GM19239 (cell line): ENCODE data around the gene CFAP410.
"Not testable (repeated sequence)": the region's sequence is repeated elsewhere in the genome, so short reads cannot be mapped to it uniquely, and the experiment has no call there.

Experiments used
- DNase-seq: peaks from one replicate; pipeline ENCODE4 v3.0.0; 2011; ENCODE audit warnings: low spot score; ENCODE audit not compliant: insufficient read length
- FAIRE-seq: peaks from 2 replicates; lab custom pipeline; 2011; peaks lifted over from hg19 to GRCh38; lab: Jason Lieb, UNC

Gene CFAP410

DNA sequence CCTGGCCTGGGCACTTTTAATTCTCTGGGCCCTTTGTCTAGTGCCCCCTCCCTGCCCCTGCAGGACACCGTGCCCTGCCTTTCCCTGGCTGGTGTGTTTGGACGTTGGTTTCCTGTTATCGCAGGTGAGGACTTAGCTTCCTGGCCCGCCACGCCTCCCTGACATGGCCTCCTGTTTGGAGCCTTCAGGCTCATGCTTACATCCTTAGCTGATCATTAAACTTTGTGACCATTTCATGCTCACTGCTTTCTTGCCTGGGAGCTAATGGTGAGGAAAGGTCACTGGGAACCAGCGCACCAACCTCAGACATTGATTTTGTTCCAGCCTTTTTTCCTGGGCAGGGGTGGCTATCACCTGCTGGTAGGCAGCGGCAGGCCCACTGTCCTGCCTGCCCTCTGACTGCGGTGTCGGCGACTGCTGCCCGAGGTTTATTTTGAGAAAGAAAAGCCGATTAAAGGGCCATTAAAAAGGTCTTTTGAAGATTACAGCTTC is 35.7 kb downstream of the CFAP410 start:
- FAIRE-seq, result no peak
- no peak for DNase-seq

DNA sequence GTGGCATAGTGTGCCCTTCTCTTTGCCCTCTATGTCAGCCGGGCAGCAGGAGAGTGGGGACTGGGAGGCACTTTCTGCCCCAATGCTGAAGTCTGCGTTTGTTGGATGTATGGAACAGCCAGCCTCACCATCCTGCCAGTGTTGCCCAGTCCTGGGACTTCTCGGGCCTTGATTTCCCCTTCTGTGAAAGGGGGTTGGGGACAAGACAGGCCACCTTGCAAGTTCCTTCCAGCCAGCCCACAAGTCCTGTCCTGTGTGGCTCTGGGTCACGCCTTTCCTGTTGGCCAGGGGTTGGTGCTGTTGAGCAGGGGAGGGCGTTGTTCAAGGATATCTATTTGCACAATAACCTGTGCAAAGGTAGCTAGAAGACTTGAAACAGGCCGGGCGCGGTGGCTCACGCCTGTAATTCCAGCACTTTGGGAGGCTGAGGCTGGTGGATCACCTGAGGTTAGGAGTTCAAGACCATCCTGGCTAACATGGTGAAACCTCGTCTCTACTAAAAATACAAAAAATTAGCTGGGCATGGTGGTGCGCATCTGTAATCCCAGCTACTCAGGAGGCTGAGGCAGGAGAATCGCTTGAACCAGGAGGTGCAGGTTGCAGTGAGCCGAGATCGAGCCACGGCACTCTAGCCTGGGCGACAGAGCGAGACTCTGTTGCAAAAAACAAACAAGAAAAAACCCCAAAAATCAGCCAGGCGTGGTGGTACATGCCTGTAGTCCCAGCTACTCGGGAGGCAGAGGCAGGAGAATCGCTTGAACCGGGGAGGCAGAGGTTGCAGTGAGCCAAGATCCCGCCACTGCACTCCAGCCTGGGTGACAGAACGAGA is 36.4 kb downstream of the CFAP410 start:
- FAIRE-seq, result not testable (repeated sequence)

DNA sequence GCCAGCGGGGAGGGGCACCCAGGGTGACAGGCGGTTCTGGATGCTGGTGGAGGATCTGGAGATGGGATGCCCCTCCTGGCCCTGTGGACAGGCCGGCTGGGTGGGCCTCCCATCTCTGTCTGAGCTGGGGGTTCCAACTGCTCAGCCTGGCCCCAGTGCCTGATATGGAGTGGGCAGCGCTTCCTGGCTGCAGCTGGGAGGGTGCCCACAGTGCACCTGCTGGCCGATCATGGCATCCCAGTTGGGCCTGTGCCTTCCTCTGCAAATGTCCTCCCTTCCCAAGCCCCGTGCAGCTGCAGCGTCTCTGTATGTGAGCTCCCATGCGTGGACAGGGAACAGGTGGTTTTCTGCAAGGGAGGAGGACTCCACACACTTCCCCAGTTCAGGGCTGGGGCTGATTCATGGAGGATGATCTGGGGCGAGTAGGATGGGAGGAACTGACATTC is 37.2 kb downstream of the CFAP410 start:
- FAIRE-seq (no peak), DNase-seq (no peak)

More for the DNA sequence above, 36.4 kb downstream of the CFAP410 start:
- DNase-seq, result not testable (repeated sequence)

DNA sequence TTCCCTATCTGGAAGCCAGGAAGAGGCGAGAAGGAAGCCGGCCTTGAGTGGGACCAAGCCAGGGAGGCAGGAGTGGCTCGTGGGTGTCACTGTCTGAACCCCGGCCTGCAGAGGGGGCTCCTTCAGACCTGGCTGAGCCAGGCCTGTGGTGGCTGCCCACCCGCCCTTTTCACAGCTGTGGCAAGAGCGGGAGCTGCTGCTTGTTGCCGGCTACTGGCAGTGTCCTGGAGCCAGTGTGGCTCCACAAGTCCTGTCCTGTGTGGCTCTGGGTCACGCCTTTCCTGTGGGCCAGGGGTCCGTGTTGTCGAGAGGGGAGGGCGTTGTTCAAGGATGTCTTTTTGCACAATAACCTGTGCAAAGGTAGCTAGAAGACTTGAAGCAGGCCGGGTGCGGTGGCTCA is 38.0 kb downstream of the CFAP410 start:
- FAIRE-seq, result peak; percentile 18
- DNase-seq, result no peak

DNA sequence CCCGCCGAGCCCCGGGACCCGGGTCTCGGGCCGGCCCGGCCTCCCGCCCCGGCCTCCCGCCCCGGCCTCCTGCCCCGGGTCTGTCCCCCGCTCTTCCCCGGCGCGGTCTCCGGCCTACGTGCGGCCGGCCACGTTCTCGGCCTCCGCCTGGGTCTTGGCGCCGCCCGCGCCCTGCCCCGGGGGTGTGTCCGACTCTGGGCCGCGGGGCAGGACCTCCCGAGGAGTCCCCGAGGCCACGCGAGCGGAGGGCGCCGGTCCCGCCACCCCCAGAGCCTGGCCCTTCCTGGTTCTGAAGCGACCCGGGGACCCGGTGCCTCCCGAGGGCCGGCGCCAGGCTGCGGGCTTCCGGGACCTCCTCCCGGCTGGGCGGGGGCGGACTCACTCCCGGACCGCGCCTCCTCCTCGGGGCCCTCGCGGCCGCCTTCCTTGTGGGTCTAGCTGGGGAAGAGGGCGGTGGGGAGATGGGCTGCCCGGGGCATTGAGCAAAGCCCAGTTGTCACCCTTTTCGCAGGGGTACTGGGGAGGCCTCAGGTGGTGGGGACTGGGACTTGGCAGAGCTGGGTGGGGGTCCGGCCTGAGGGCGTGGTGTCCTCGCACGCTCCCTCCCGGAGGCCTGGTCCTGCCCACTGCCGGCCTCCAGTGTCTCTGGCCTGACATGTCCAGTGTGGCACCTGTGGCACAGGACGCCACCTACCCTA is 38.8 kb downstream of the CFAP410 start:
- no peak for FAIRE-seq

DNA sequence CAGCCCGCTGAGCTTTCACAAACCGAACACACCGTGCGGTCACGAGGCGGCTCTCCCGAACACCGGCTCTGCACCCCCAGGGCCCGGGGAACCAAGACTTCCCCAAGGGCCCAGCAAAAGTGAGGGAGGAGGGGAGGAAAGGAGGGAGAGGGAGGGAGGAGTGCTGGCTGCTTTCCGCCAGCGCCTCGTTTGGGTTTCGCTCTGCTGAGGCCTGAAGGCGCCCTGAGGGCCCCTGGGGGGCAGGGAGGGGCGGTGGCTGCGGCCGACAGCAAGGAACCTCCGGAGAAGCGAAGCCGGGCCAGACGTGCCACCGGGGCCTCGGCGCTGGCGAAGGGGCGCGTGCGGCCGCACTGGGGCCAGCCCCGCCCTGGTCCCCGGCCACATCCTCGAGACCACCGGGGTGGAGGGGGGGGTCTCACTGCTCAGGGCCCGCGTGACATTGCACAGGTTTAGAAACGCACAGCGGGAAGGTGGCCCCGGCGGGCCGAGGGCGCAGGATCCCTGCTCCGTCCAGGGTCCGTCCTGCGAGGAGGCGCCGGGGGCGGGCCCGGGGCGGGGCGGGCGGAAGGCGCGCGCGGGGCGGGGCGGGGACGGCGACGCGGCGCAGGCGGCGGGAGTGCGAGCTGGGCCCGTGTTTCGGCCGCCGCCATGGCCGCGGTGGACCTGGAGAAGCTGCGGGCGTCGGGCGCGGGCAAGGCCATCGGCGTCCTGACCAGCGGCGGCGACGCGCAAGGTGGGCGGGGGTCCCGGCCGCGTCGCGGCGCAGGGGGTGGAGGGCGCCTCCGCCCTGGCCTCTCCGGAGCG is 39.5 kb downstream of the CFAP410 start, which contains the start of gene PFKL:
Gene PFKL, plus strand, starts transcription at position 596 of the 804 bp plus-strand sequence. Its CDS starts 53 bp downstream, at position 649.
- peak; percentile 94 for FAIRE-seq

More for the DNA sequence above, 38.8 kb downstream of the CFAP410 start:
- DNase-seq, result peak; percentile 88

DNA sequence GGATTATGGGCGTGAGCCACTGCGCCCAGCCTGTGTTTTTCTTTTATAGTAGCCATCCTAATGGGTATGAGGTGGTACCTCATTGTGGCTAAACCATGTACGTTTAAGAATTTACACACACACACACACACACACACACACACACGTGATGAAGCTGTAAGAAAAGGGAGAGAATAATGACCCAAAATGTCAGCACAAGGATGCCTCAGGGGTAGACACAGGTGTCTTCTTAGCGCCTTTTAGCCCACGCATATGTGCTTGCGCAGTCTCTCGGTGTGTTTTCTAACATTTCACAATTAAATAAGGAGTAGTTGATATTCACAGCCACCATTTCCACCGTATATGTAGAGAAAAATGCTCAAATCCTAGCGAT is 40.1 kb downstream of the CFAP410 start:
- no peak for FAIRE-seq

More for the DNA sequence above, 39.5 kb downstream of the CFAP410 start, which contains the start of gene PFKL:
- DNase-seq, result peak; percentile 98

DNA sequence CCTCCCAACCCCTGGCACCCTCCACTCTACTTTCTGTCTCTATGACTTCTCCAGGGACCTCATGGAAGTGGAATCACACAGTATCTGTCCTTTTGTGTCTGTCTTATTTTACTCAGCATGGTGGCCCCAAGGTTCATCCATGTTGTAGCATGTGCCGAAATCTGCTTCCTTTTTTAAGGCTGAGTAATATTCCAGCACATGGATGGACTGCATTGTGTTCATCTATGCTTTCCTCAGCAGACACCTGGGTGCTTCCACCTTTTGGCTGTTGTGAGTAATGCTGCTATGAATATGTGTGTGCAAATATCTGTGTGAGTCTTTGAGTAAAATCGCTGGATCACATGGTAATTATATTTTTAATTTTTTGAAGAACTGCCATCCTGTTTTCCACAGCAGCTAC is 40.9 kb downstream of the CFAP410 start:
- DNase-seq (no peak), FAIRE-seq (peak; percentile 11)

More for the DNA sequence above, 40.1 kb downstream of the CFAP410 start:
- no peak for DNase-seq

DNA sequence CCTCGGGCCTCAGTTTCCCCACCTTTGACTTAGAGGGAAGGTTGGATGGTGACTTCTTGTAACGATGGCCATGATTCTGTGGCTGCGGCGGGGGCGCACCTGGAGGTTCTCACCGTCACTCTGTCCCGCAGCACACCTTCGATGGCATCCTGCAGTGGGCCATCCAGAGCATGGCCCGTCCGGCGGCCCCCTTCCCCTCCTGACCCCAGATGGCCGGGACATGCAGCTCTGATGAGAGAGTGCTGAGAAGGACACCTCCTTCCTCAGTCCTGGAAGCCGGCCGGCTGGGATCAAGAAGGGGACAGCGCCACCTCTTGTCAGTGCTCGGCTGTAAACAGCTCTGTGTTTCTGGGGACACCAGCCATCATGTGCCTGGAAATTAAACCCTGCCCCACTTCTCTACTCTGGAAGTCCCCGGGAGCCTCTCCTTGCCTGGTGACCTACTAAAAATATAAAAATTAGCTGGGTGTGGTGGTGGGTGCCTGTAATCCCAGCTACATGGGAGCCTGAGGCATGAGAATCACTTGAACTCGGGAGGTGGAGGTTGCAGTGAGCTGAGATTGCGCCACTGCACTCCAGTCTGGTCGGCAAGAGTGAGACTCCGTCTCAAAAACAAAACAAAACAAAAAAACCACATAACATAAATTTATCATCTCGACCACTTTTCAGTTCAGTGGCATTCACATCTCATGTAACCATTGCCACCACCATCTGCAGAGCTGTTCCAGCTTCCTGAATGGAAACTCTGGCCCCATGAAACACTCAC is 41.5 kb downstream of the CFAP410 start:
- peak; percentile 28 for FAIRE-seq
- DNase-seq, result peak; percentile 98

DNA sequence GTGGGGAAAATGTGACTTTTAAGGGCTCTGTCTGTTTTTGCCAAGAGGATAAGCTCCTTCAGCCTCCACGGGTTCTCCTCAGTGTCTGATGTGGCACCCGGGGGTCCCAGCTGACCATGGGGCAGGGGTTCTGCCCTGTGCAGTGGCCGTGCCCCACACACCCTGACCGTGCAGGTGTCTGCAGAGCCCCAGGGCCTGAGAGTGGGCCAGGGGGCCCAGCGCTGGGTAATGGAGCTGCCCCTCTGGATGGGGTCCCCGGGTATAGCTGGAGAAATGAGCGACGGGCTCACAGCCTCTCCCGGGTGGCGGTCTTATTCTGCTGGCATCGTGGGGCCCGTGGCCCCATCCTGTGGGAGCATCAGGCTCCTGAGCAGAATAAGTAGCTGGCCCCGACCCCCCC is 42.3 kb downstream of the CFAP410 start:
- no peak for FAIRE-seq

DNA sequence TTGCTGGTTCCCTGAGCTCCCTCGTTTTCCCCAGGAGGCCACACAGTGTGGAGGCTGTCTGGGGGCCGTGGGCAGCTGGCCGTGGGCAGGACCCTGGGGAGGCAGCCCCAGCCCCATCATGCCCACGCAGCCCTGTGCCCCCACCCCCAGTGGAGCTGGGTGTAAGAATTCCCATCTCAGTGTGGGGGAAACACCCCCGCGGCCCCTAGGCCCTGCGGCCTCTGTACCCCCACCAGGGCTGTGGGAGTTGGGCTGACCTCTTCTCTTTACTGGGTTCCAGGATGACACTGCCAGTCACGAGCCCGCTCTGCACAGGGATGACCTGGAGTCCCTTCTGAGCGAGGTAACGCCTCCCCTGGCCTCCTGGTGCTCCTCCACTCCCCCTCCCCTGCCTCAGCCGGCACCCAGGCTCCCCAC is 43.1 kb downstream of the CFAP410 start:
- FAIRE-seq (no peak), DNase-seq (no peak)

More for the DNA sequence above, 42.3 kb downstream of the CFAP410 start:
- no peak for DNase-seq

DNA sequence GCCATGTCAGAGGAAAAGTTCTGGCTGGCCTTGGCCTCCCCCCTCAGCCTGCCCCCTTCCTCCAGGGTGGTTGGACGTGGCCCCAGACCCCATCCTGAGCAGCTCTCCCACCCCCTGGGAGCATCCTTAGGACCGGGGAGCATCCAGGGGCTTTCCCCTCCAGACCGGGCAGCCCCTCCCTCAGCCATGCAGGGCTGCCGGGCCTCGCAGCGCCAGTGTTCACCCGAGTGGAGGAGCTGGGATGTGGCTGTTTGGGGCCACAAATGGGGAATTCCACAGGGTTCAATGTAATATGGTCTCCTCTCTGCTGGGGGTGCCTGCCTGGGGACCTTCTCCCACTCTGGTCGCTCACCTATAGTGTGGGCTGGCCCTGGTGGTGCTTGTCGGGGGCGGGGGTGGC is 43.5 kb downstream of the CFAP410 start:
- DNase-seq, result no peak
- no peak for FAIRE-seq

DNA sequence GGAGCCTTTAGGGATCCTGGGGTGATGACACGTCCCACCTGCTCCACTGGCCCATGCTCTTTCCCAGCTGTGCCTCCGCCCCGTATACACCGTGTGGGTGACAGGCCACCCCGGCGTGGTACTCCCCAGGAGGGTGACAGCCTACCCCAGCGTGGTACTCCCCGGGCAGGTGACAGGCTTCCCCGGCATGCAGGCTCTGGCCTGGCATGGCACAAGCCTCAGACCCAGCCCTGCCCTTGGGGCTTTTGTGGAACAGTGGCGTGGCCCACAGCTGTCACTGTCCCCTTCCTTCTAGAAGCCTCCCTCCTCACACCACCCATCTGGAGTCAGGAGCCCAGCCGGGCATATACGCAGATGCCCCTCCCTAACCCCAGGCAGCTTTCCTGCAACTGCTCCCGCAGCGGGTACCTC is 44.0 kb downstream of the CFAP410 start:
- no peak for DNase-seq
- FAIRE-seq, result no peak

DNA sequence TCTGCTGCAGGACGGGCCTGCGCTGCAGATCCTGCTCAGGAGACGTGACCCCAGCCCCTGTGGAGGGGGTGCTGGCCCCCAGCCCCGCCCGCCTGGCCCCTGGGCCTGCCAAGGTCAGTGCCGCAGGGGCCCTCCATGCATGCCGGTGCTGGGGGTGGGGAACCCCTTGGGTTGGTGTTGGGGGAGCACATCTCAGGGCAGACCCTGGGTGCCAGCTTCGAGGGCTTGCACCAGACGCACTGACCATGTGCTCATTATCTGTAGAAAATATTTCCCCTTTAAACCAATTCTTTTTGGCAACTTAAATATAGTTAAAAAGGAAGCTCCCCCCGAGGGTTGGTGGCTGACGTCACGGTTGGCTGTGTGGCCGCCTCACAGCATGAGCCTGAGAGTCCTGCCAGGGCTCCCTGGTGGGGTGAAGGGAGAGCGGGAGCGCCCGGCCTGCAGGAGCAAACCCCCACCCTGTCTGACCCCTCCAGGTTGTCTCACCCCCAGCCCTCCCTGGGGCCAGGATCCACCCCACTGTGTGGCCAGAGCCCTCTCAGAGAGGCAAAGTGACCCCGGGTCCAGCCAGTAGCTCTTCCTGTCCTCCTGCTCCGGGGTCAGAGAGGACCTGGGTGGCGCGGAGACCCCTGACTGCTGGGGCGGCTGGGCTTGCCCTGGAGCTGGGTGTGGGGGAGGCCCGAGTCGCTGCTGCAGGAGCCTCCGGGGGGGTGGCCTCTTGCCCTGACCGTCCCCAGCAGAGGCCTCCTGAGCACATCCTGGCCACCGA is 44.6 kb downstream of the CFAP410 start:
- no peak for DNase-seq

DNA sequence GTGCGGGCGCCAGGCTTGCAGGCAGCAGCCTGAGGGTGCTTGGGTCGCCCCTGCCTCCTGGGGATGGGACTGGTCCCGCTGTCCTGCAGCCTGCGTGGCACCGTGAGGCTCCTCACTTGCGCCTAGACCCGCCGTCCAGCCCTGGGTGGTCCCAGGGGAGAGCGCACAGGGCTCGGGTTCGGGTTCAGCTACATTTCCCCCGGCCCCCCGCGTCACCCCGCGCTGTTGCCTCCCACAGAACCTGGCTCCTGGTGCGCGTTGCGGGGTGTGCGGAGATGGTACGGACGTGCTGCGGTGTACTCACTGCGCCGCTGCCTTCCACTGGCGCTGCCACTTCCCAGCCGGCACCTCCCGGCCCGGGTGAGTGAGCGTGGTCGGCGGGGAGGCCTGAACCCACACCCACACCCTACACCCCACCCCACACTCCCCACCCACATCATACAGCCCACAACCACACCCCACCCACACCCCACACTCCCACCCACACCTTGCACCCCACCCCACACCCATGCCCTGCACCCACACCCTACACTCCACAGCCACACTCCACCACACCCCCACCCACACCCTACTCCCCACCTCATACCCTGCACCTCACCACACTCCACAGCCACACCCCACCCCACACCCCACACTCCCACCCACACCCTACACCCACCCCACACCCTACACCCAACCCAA is 45.5 kb downstream of the CFAP410 start:
- no peak for DNase-seq
- FAIRE-seq, result no peak

More for the DNA sequence above, 44.6 kb downstream of the CFAP410 start:
- FAIRE-seq, result no peak

DNA sequence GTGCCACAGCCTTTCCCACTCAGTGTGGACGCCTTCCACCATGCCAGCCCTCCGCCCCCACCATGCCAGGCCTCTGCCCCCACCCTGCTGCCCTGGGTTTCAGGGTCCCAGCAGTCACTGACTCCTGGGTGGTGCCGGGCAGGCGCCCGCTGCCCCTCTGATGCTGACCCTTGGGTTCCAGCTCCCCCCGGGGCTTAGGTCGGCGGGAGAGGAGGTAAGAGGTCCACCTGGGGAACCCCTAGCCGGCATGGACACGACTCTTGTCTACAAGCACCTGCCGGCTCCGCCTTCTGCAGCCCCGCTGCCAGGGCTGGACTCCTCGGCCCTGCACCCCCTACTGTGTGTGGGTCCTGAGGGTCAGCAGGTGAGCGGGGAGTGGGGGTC is 46.4 kb downstream of the CFAP410 start:
- FAIRE-seq, result no peak
- DNase-seq, result no peak

DNA sequence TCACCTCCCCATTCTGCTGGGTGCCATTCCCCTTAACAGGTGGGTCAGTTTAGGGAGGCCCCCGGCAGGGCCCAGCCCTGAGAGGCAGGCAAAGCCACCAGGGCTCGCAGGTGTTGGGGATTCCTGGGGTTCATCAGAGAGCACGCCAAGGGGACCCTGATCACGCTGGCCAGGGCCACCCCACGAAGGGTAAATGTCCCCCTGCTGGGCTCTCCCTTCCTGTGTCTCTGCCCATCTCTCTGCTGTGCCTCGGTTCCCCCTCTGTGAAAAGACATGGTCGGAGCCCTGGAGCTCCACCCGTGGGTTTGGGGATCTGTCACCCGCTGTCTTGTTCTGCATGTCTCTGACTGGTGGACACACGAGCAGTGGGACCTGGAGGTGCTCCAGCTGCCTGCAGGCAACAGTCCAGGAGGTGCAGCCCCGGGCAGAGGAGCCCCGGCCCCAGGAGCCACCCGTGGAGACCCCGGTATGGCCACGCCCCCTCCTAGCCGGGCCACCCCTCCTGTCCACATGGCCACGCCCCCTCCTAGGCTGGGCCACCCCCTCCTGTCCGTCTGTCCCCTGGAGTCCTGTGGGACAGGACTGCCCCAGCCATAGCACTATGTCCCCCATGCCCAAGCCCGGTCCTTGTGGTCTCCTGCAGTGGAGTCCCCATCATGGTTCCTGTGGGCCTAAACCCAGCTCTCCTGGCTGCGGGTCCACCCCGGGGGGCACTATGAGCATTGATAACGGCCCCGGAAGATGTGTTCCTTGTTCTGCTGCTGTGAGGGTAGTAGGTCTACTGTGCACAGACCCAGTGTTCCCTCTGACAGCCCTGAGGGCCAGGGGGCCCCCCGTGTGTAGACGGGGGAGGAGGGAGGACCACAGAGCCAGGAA is 47.0 kb downstream of the CFAP410 start:
- no peak for FAIRE-seq

More for the DNA sequence above, 47.0 kb downstream of the CFAP410 start:
- no peak for DNase-seq
